DMS53 treated with DMSO at 0.1 percent for 48 hours (cell line): ENCODE data around the gene SELENOW.

Experiments
- DNase-seq: peaks from one replicate; lab custom pipeline; 2025; ENCODE audit not compliant: unreplicated experiment; lab: John Stamatoyannopoulos, UW

The SELENOW gene

GRCh38 chr19:47819858-47820257 is 41.4 kb downstream of the SELENOW start:
- no peak for DNase-seq

DNA sequence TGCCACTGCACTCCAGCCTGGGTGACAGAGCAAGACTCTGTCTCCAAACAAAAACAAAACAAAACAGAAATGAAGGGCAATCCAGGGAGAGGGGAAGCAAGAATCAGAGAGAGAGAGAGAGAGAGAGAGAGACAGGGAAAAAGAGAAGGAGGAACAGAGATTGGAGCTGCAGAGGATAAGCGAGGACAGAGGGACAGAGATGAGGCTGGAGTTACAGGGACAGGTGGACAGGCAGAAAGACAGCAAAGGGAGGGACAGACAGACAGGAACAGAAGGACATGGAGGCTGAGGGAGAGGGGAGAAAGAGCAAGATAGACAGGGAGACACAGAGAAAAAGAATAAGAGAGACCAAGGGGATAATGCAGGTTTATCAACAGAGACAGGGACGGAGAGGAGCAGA is 41.9 kb downstream of the SELENOW start:
- no peak for DNase-seq

DNA sequence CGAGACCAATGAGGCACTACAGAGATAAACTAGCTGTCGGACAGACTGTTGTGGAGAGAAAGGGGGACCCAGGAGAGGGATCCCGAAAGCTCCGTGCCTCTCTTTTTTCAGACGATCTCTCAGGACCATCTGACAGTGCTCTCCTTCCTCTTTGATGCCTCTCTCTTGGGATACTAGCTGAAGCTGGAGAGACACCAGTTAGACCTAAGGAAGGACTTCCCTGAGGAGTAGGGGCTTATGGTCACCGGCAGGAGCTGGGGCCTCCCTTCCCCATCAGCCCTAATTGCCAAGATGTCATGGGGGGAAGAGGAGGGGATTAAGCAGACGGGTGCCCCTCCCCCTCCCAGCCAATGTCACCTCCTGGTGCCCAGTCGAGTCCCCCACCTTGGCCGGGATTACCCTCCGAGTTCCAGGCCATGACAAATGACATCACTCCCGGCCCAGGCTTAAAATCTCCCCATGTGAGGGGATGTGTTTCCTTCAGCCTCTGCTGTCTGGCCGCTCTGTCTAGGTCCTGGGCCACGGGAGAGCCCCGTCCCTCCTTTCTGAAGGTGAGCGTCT is 43.0 kb downstream of the SELENOW start, which contains the start of gene CRX:
Gene CRX, plus strand, starts transcription at position 478 of the 561 bp plus-strand sequence. CDS start 12,507 bp downstream, outside the sequence.
- DNase-seq = no peak

DNA sequence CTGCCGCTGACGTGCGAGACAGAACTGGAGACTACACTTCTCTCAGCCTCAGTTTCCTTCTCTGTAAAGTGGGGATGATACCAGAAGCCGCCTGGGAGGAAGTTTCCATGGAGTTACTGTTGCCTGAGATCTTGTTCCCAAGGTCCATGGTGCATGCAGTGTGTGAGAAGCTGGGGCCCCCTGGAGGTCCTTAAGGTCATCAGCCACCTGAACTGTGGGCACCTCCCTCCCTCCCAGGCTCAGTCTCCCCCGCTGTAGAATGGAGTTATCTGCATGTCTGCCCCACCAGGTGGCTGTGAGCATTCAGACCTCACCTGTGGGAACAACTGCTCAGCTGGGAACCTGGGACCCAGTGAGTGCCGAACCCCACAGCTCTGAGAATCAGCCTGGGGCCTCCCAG is 45.9 kb downstream of the SELENOW start:
- DNase-seq = no peak

- DNase-seq = no peak
These were observed 48.3 kb downstream of the SELENOW start for GRCh38 chr19:47826800-47827199.

- DNase-seq = no peak
These were observed 54.2 kb downstream of the SELENOW start for GRCh38 chr19:47832723-47833122.
